Breast epithelium (tissue), 3 donors: ENCODE measurements around the gene AGAP1.

Source experiments
- CTCF ChIP-seq, 3 donors: fragments of 450-650 bp; IDR thresholded peaks; one replicate each; pipeline ENCODE4 v1.5.1; 2016 to 2017; ENCODE audit warnings: antibody characterized with exemption in 3 of 3, mild to moderate bottlenecking in 3 of 3, moderate library complexity in 3 of 3
- POLR2A ChIP-seq: fragments of 450-650 bp; IDR thresholded peaks from one replicate; pipeline ENCODE4 v1.6.1; 2016; ENCODE audit warnings: antibody characterized with exemption, mild to moderate bottlenecking, moderate library complexity

- no peak for TF ChIP-seq CTCF (IDR thresholded peaks at IDR 0.05)
- no peak for TF ChIP-seq POLR2A
Measured at GRCh38 chr2:235544689-235544969, 50.8 kb downstream of the AGAP1 start.
